Kidney epithelial cell (primary cell): ENCODE results near the gene SPON1. TPM values are rescaled to one million over a fixed set of nuclear protein-coding genes. Genes with fewer than 3 reads are reported as not detected.

Source experiments
- DNase-seq: peaks from one replicate; pipeline ENCODE4 v3.0.0-alpha.2; 2010; ENCODE audit warnings: low read depth
- H3K27me3 ChIP-seq: 2 replicates; pipeline ENCODE4 v1.6.0; 2011; ENCODE audit warnings: low read length; ENCODE audit not compliant: control insufficient read depth, insufficient read depth
- H3K36me3 ChIP-seq: 2 replicates; pipeline ENCODE4 v1.5.1; 2011; ENCODE audit warnings: low read length; ENCODE audit not compliant: control insufficient read depth, insufficient read depth
- H3K4me3 ChIP-seq: 2 replicates; pipeline ENCODE4 v1.5.1; 2011; ENCODE audit warnings: low read depth, mild to moderate bottlenecking, control low read depth, low read length
- CTCF ChIP-seq: IDR thresholded peaks from 2 replicates; pipeline ENCODE4 v1.5.1; 2011; ENCODE audit warnings: mild to moderate bottlenecking, moderate library complexity, low read length, control low read depth, inconsistent platforms; ENCODE audit not compliant: insufficient read depth, poor library complexity, severe bottlenecking
- total RNA-seq: library from RNA; depleted of rRNA; stranded (reverse); fragments of >200 nt; gene quantifications from 2 replicates; pipeline ENCODE4 v1.2.3, GENCODE V29; 2015

The SPON1 gene
- total RNA-seq, 1 donor from 2014 or later = 3.7 TPM

DNA sequence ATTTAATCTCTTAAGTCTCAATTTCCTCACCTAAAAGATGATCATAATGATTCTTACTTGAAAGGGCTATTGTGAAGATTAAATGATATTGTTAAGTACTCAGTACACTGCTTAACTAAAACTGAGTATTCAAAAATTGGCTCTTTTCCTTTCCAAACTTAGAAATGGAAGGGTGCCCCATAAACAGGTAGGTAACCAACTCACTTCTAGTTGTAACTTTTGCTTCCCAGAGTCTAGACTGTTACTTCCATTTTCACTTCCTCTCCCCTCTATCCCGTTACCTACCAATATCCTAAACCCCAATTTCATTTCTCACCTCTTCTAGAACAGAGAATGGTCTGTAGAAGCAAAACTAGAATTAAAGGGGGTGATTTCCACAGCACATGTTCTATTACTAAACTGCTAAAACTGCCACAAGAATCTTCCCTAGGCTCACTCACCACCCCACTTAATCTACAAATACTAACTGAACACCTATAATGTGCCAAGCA is 346.4 kb downstream of the SPON1 start:
- DNase-seq = no peak
- Histone ChIP-seq H3K27me3 (no peaks in the 10 kb centered on the region), H3K4me3 (no peak overlapping the region), H3K36me3 (no peaks in the 10 kb centered on the region)
- TF ChIP-seq CTCF = no peak

DNA sequence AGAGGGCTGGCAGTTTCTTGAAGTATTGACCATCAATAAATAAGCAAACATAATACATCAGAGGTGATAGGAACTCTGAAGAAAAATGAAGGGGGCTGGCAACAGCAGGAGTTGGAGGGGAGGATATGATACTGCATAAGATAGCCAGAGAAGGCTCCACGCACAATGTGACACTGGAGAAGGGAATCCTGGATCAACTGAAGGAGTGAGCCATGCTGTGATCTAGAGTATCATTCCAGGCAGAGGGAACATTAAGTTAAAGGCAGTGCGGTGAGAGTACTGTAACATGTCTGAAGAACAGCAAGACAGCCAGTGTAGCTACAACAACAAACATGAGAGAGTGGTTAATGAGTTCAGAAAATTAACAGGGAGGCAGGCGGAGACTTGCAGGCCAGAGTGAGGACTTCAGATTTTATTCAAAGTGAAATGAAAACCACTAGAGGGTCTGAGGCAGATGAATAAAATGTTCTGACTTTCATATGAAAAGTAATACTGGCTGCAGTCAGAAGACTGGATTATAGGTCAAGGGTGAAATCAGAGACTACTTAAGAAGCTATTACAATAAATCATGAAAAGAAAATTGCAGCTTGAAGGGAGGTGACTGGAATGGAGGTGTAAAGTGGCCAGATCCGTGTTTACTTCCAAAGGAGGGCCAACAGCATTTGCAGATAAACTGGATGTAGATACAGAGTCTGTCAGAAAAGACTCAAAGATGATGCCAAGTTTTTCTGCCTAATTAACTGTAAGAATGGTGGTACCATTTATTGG is 347.1 kb downstream of the SPON1 start:
- no peaks in the 10 kb centered on the region for H3K27me3 ChIP-seq
- no peak for DNase-seq
- H3K4me3 ChIP-seq = no peak overlapping the region
- H3K36me3 ChIP-seq = no peaks in the 10 kb centered on the region
- no peak for TF ChIP-seq CTCF

GRCh38 chr11:14310679-14311078 is 348.2 kb downstream of the SPON1 start:
- no peak for DNase-seq
- H3K27me3 ChIP-seq = no peaks in the 10 kb centered on the region
- H3K36me3 ChIP-seq = no peaks in the 10 kb centered on the region
- no peak overlapping the region for H3K4me3 ChIP-seq
- TF ChIP-seq CTCF = no peak

DNA sequence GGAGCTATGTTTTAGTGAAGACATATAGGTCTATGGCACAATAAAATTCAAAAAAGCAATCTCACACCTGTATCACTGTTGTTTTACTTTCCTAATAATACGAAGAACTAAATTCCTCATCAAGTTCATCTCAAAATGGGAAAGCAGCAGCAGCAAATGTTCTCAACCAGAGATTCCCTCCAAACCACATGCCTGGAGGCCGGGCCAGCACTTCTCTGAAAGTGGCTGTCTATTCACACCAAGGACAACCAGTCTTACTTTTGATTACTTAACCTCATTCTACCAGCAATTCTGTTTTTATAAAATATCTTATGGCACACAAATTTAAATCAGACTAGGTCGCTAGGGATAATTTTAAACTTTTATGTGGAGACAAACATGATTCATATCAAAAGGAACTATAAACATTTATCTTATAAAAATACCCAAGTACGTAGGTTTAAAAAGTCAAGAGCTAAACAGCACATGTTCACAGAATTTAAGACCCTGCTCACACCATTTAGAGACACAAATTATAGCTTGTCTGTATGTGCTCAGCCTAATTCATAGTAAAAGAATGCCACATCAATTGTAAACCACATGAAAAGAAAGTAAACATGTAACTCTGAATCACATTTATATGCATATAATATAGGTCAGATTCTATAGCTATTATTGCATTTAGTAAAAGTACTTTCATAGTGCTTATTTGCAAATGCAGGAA is 350.4 kb downstream of the SPON1 start:
- H3K4me3 ChIP-seq = no peak overlapping the region
- TF ChIP-seq CTCF = no peak
- H3K27me3 ChIP-seq = no peaks in the 10 kb centered on the region
- H3K36me3 ChIP-seq = no peaks in the 10 kb centered on the region
- no peak for DNase-seq

DNA sequence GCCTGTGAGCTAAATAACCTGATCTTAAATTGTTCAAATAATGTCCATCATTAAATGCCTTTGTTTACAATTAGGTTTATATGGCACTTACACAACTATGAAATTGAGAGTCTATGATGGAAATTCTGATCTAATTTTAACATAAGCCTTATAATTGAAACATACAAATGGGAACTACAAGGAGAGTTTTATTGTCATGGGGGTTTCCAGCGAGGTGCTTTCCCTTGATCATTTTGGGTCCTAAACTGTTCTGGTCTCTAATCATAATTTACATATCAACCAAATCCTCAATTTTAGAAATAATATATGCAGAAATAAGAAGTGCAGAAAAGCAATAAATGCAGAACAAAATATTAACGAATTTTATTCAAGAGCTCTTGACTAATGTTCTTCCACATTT is 351.6 kb downstream of the SPON1 start:
- no peak for TF ChIP-seq CTCF
- DNase-seq = no peak
- Histone ChIP-seq H3K27me3 (no peaks in the 10 kb centered on the region), H3K36me3 (no peaks in the 10 kb centered on the region), H3K4me3 (no peak overlapping the region)
